Mesothelial cell of epicardium (in vitro differentiated cells): ENCODE data around the gene ETV1. TPM values are rescaled to one million over a fixed set of nuclear protein-coding genes. Genes with fewer than 3 reads are reported as not detected.

ENCODE experiments used
- DNase-seq, 2 experiments: peaks; one replicate each; pipeline ENCODE4 v3.0.0; 2021; ENCODE audit warnings: low spot score in 2 of 2; ENCODE audit not compliant: unreplicated experiment in 2 of 2
- H3K27ac Mint-ChIP-seq: 2 replicates; pipeline ENCODE4 v1.8.0; 2021; ENCODE audit warnings: mixed read lengths
- H3K27me3 Mint-ChIP-seq: 2 replicates; pipeline ENCODE4 v1.8.0; 2021; ENCODE audit warnings: low read depth, mixed read lengths
- H3K36me3 Mint-ChIP-seq: 2 replicates; pipeline ENCODE4 v1.8.0; 2021; ENCODE audit warnings: mixed read lengths
- H3K4me1 Mint-ChIP-seq: 2 replicates; pipeline ENCODE4 v1.8.0; 2021; ENCODE audit warnings: mixed read lengths
- H3K4me3 Mint-ChIP-seq: 2 replicates; pipeline ENCODE4 v1.8.0; 2021; ENCODE audit warnings: mild to moderate bottlenecking, moderate library complexity, mixed read lengths
- H3K9me3 Mint-ChIP-seq: 2 replicates; pipeline ENCODE4 v1.8.0; 2021; ENCODE audit warnings: mixed read lengths
- total RNA-seq: library from RNA; stranded (reverse); gene quantifications from 3 replicates; pipeline ENCODE4 v1.2.1, GENCODE V29; 2021
- TF ChIP-seq, protein P1 (sequence below): fragments of 200-600 bp; sonication (generic); IDR thresholded peaks from one replicate; pipeline ENCODE4 v1.5.0; 2021; ENCODE audit warnings: antibody characterized with exemption; ENCODE audit not compliant: unreplicated experiment

Gene ETV1
- total RNA-seq, 1 donor from 2014 or later = 23.0 TPM

GRCh38 chr7:13894954-13895353 is 94.5 kb downstream of the ETV1 start:
- H3K9me3 Mint-ChIP-seq = peaks cover 8% of the 10 kb centered on the region
- H3K36me3 Mint-ChIP-seq = no peaks in the 10 kb centered on the region
- no peak overlapping the region for H3K4me3 Mint-ChIP-seq
- peaks cover 7% of the 10 kb centered on the region for H3K4me1 Mint-ChIP-seq
- no peaks in the 10 kb centered on the region for H3K27me3 Mint-ChIP-seq
- no peak for DNase-seq
- TF ChIP-seq, protein P1, sequence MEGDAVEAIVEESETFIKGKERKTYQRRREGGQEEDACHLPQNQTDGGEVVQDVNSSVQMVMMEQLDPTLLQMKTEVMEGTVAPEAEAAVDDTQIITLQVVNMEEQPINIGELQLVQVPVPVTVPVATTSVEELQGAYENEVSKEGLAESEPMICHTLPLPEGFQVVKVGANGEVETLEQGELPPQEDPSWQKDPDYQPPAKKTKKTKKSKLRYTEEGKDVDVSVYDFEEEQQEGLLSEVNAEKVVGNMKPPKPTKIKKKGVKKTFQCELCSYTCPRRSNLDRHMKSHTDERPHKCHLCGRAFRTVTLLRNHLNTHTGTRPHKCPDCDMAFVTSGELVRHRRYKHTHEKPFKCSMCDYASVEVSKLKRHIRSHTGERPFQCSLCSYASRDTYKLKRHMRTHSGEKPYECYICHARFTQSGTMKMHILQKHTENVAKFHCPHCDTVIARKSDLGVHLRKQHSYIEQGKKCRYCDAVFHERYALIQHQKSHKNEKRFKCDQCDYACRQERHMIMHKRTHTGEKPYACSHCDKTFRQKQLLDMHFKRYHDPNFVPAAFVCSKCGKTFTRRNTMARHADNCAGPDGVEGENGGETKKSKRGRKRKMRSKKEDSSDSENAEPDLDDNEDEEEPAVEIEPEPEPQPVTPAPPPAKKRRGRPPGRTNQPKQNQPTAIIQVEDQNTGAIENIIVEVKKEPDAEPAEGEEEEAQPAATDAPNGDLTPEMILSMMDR = no peak
- no peak overlapping the region for H3K27ac Mint-ChIP-seq

GRCh38 chr7:13894377-13894776 is 95.1 kb downstream of the ETV1 start:
- no peak for DNase-seq
- no peak overlapping the region for H3K4me3 Mint-ChIP-seq
- TF ChIP-seq, protein P1 = no peak
- H3K27me3 Mint-ChIP-seq = no peaks in the 10 kb centered on the region
- H3K27ac Mint-ChIP-seq = no peak overlapping the region
- H3K36me3 Mint-ChIP-seq = no peaks in the 10 kb centered on the region
- H3K9me3 Mint-ChIP-seq = peaks cover 8% of the 10 kb centered on the region
- peaks cover 7% of the 10 kb centered on the region for H3K4me1 Mint-ChIP-seq

DNA sequence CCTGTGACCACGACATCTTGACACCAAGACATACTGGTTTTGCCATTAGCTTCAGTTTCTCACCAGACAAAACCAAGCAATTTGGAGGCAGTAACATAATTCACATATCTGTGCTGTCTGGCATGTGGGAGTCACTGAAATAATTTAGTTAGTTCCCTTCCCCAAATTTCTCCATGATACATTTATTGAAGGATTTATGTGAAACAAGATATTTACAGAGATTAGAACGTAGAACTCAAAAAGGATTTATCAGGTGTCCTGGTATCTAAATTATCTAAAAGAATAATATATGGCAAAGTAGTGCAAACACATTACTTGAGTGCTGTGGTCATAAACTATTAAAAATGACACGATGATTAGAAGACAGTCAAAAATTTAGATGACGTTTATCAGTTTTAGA is 98.7 kb downstream of the ETV1 start:
- H3K4me3 Mint-ChIP-seq = no peak overlapping the region

GRCh38 chr7:13886356-13886755 is 103.1 kb downstream of the ETV1 start:
- no peak overlapping the region for H3K27ac Mint-ChIP-seq
- no peaks in the 10 kb centered on the region for H3K27me3 Mint-ChIP-seq
- TF ChIP-seq, protein P1 = no peak
- H3K4me3 Mint-ChIP-seq = no peak overlapping the region
- H3K36me3 Mint-ChIP-seq = no peaks in the 10 kb centered on the region
- peaks cover 4% of the 10 kb centered on the region for H3K4me1 Mint-ChIP-seq
- no peak for DNase-seq
- H3K9me3 Mint-ChIP-seq = no peaks in the 10 kb centered on the region

More for the DNA sequence above, 98.7 kb downstream of the ETV1 start:
- H3K27ac Mint-ChIP-seq = no peak overlapping the region
- peaks cover 8% of the 10 kb centered on the region for H3K9me3 Mint-ChIP-seq
- no peaks in the 10 kb centered on the region for H3K27me3 Mint-ChIP-seq
- H3K36me3 Mint-ChIP-seq = no peaks in the 10 kb centered on the region
- DNase-seq = no peak
- TF ChIP-seq, protein P1 = no peak
- H3K4me1 Mint-ChIP-seq = peaks cover 4% of the 10 kb centered on the region

DNA sequence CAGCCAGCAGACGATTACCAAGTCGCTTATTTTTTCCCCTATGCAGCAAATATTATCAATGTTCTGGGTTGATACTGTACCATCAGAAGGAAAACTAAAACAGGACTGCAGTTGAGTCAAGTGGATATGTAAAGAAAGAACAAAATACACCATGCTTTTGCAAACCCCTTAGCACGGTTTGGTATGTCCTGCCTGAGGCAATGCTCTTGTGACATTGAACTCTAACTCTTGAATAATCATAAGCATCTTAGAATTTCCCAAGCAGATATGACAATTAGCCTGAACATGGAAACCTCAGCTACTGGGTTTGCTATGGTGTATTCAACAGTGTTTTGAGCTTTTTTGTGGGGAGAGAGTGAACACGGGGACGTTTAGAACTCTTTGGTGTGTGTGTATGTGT is 107.4 kb downstream of the ETV1 start:
- Mint-ChIP-seq H3K9me3 (peaks cover 12% of the 10 kb centered on the region), H3K4me3 (no peak overlapping the region), H3K36me3 (no peaks in the 10 kb centered on the region), H3K4me1 (peaks cover 8% of the 10 kb centered on the region), H3K27me3 (no peaks in the 10 kb centered on the region), H3K27ac (no peak overlapping the region)
- DNase-seq = no peak
- TF ChIP-seq, protein P1 = no peak

DNA sequence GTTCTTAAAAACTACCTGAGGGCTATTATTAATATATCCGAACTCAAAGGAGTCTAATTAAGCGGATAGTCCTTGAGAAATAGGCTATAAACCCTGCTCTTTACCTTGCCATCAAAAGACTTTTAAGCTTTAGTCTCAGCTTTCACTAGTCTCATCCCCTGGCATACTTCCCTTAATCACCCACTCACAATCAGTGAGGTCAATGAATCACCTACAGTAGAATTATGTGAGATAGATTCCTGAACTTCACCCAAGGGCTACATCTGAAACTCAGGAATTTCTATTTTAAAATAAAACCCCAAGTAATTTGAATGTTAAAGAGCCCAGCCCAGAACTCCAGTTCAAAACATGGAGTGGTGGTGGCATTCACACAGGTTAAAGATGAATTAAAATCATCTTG is 108.7 kb downstream of the ETV1 start:
- Mint-ChIP-seq H3K27me3 (no peaks in the 10 kb centered on the region), H3K4me1 (peaks cover 8% of the 10 kb centered on the region), H3K27ac (no peak overlapping the region), H3K4me3 (no peak overlapping the region), H3K36me3 (no peaks in the 10 kb centered on the region), H3K9me3 (peaks cover 19% of the 10 kb centered on the region)
- DNase-seq = no peak
- TF ChIP-seq, protein P1 = no peak
